ENCODE measurements around the gene DAAM2.

Gene DAAM2

GRCh38 chr6:39791850-39792539, at the start of gene DAAM2:
DAAM2 (plus strand) TSS chr6:39792376; CDS start chr6:39856303, 63,927 bp downstream.
- Mint-ChIP-seq H3K9me3 (no peaks in the 10 kb centered on the region), H3K4me3 (peak within 1 kb of the TSS; percentile 90 to 95 (median 91)), H3K27ac (peak within 1 kb of the TSS; percentile 64 to 89 (median 78)), H3K4me1 (peaks cover 49% of the 10 kb centered on the region), H3K27me3 (ENCODE audit: low read depth) (peaks cover 21% of the 10 kb centered on the region), H3K36me3 (ENCODE audit: low read depth) (no peaks in the 10 kb centered on the region)
- TF ChIP-seq CTCF (IDR thresholded peaks at IDR 0.05; ENCODE audit: unreplicated experiment in 3 of 3), result no peak

- Mint-ChIP-seq H3K36me3 (ENCODE audit: low read depth) (no peaks in the 10 kb centered on the region), H3K4me3 (no peak overlapping the region), H3K9me3 (peaks cover 3% of the 10 kb centered on the region), H3K27ac (no peak overlapping the region), H3K4me1 (no peaks in the 10 kb centered on the region), H3K27me3 (ENCODE audit: low read depth) (no peaks in the 10 kb centered on the region)
- TF ChIP-seq CTCF (IDR thresholded peaks at IDR 0.05; ENCODE audit: unreplicated experiment in 3 of 3), result no peak
Measured at GRCh38 chr6:39746795-39747194, 45.4 kb upstream of the DAAM2 start.

GRCh38 chr6:39752835-39753724, 39.1 kb upstream of the DAAM2 start:
- Mint-ChIP-seq H3K4me1 (peaks cover 31% of the 10 kb centered on the region), H3K9me3 (no peaks in the 10 kb centered on the region), H3K27me3 (ENCODE audit: low read depth) (no peaks in the 10 kb centered on the region), H3K36me3 (ENCODE audit: low read depth) (no peaks in the 10 kb centered on the region), H3K27ac (peak overlapping the region; percentile 7 to 88 (median 80)), H3K4me3 (no peak overlapping the region)
- TF ChIP-seq CTCF (IDR thresholded peaks at IDR 0.05; ENCODE audit: unreplicated experiment in 3 of 3), result no peak

DNA sequence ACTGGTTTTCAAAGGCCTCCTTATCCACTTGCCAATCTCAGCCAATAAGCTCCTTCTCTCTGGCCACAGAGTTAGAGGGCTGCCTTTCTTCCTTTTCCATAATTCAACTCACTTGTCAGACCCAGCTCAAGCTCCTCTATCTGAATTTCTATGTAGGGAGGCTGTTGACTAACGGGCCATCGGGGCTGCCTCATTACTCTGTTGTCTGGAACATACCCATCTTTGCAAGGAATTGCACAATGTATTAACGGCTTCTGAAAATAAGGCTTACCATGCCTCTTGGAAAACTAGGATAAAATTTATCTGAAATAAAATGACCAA, 38.5 kb upstream of the DAAM2 start:
- H3K4me1 Mint-ChIP-seq, result peaks cover 31% of the 10 kb centered on the region
- no peak for TF ChIP-seq CTCF (IDR thresholded peaks at IDR 0.05; ENCODE audit: unreplicated experiment in 3 of 3)
- H3K27me3 Mint-ChIP-seq (ENCODE audit: low read depth), result no peaks in the 10 kb centered on the region
- no peak overlapping the region for H3K4me3 Mint-ChIP-seq
- H3K9me3 Mint-ChIP-seq, result no peaks in the 10 kb centered on the region
- no peaks in the 10 kb centered on the region for H3K36me3 Mint-ChIP-seq (ENCODE audit: low read depth)
- peak overlapping the region; percentile 7 to 88 (median 80) for H3K27ac Mint-ChIP-seq

GRCh38 chr6:39754514-39755115, 37.6 kb upstream of the DAAM2 start:
- H3K36me3 Mint-ChIP-seq (ENCODE audit: low read depth), result no peaks in the 10 kb centered on the region
- peaks cover 38% of the 10 kb centered on the region for H3K4me1 Mint-ChIP-seq
- no peak for TF ChIP-seq CTCF (IDR thresholded peaks at IDR 0.05; ENCODE audit: unreplicated experiment in 3 of 3)
- peak overlapping the region; percentile 8 to 88 (median 80) for H3K27ac Mint-ChIP-seq
- no peaks in the 10 kb centered on the region for H3K9me3 Mint-ChIP-seq
- no peaks in the 10 kb centered on the region for H3K27me3 Mint-ChIP-seq (ENCODE audit: low read depth)
- no peak overlapping the region for H3K4me3 Mint-ChIP-seq

Data from nephron (organoid).